Smooth muscle cell (in vitro differentiated cells): ENCODE results near the gene ARHGEF11. TPM values are rescaled to one million over a fixed set of nuclear protein-coding genes. Genes with fewer than 3 reads are reported as not detected.

Source experiments
- DNase-seq: peaks from one replicate; lab custom pipeline; 2025; ENCODE audit not compliant: unreplicated experiment; lab: John Stamatoyannopoulos, UW
- H2AFZ ChIP-seq: fragments of 200-600 bp; sonication (generic); 2 replicates; pipeline ENCODE4 v1.6.0; 2016; ENCODE audit warnings: antibody characterized with exemption, low read depth, mild to moderate bottlenecking
- H3F3A ChIP-seq: fragments of 200-600 bp; sonication (generic); 2 replicates; pipeline ENCODE4 v1.6.0; 2017; ENCODE audit warnings: antibody characterized with exemption, low read depth
- H3K27ac ChIP-seq: fragments of 200-600 bp; sonication (generic); 2 replicates; pipeline ENCODE4 v1.5.1; 2016; ENCODE audit warnings: low read depth, mild to moderate bottlenecking
- H3K27me3 ChIP-seq: fragments of 200-600 bp; sonication (generic); 2 replicates; pipeline ENCODE4 v1.6.1; 2016; ENCODE audit warnings: low read depth, mild to moderate bottlenecking
- H3K36me3 ChIP-seq: fragments of 200-600 bp; sonication (generic); 2 replicates; pipeline ENCODE4 v1.5.1; 2016; ENCODE audit warnings: low read depth
- H3K4me1 ChIP-seq: fragments of 200-600 bp; sonication (generic); 2 replicates; pipeline ENCODE4 v1.5.1; 2016; ENCODE audit warnings: low read depth
- H3K4me2 ChIP-seq: fragments of 200-600 bp; sonication (generic); 2 replicates; pipeline ENCODE4 v1.6.0; 2016; ENCODE audit warnings: mild to moderate bottlenecking
- H3K4me3 ChIP-seq: fragments of 200-600 bp; sonication (generic); 2 replicates; pipeline ENCODE4 v1.5.1; 2016; ENCODE audit warnings: mild to moderate bottlenecking
- H3K79me2 ChIP-seq: fragments of 200-600 bp; sonication (generic); 2 replicates; pipeline ENCODE4 v1.6.0; 2016; ENCODE audit warnings: low read depth, mild to moderate bottlenecking
- H3K9ac ChIP-seq: fragments of 200-600 bp; sonication (generic); 2 replicates; pipeline ENCODE4 v1.6.0; 2016; ENCODE audit warnings: low read depth
- H3K9me3 ChIP-seq: fragments of 200-600 bp; sonication (generic); replicated peaks from 2 replicates; pipeline ENCODE4 v1.5.1; 2016; ENCODE audit warnings: low read depth
- H4K20me1 ChIP-seq: fragments of 200-600 bp; sonication (generic); 2 replicates; pipeline ENCODE4 v1.6.0; 2016; ENCODE audit warnings: low read depth
- CTCF ChIP-seq: fragments of 200-600 bp; sonication (generic); IDR thresholded peaks from 2 replicates; pipeline ENCODE4 v1.5.1; 2017; ENCODE audit warnings: borderline replicate concordance, mild to moderate bottlenecking, antibody characterized with exemption; ENCODE audit not compliant: insufficient read depth, poor library complexity, severe bottlenecking
- WGBS: methylation state at CpG from one replicate; pipeline ENCODE4 v1.1.7; 2016; ENCODE audit warnings: low lambda C conversion rate; 5-methylcytosine and 5-hydroxymethylcytosine counted together
- polyA plus RNA-seq: library from polyadenylated mRNA; unstranded; fragments of >200 nt; fragmentation: Nextera tagmentation; extraction: Ambion mirVana; gene quantifications from 2 replicates; pipeline ENCODE4 v1.2.1, GENCODE V29; 2016
- total RNA-seq: library from RNA; depleted of rRNA; stranded (reverse); fragments of >200 nt; gene quantifications from 2 replicates; pipeline ENCODE4 v1.2.3, GENCODE V29; 2014

Gene ARHGEF11
- total and polyA plus RNA-seq, 2 experiments from 2014 or later: 15.1 to 20.1 TPM

- Histone ChIP-seq H3K9me3 (no peaks in the 10 kb centered on the region), H3K27ac (no peak overlapping the region), H3K4me3 (no peak overlapping the region), H3K4me1 (no peaks in the 10 kb centered on the region), H3F3A (no peaks in the 10 kb centered on the region), H3K79me2 (no peaks in the 10 kb centered on the region), H2AFZ (no peak overlapping the region), H4K20me1 (no peaks in the 10 kb centered on the region), H3K36me3 (no peaks in the 10 kb centered on the region), H3K27me3 (no peaks in the 10 kb centered on the region), H3K4me2 (no peak overlapping the region), H3K9ac (no peak overlapping the region)
- no peak for TF ChIP-seq CTCF
- no peak for DNase-seq
- 88% methylated on average over 2 of the region's 2 CpGs for WGBS
These were observed 92.0 kb downstream of the ARHGEF11 start for GRCh38 chr1:156953571-156953970.

- DNase-seq: no peak
- no peak for TF ChIP-seq CTCF
- Histone ChIP-seq H3K4me2 (no peak overlapping the region), H3K4me1 (no peaks in the 10 kb centered on the region), H3F3A (no peaks in the 10 kb centered on the region), H3K4me3 (no peak overlapping the region), H3K9ac (no peak overlapping the region), H3K79me2 (no peaks in the 10 kb centered on the region), H3K36me3 (no peaks in the 10 kb centered on the region), H2AFZ (no peak overlapping the region), H3K27ac (no peak overlapping the region), H4K20me1 (no peaks in the 10 kb centered on the region), H3K27me3 (no peaks in the 10 kb centered on the region), H3K9me3 (no peaks in the 10 kb centered on the region)
- 99% methylated on average over 5 of the region's 5 CpGs for WGBS
These were observed 94.2 kb downstream of the ARHGEF11 start for GRCh38 chr1:156951371-156951770.

GRCh38 chr1:156949127-156949526 is 96.4 kb downstream of the ARHGEF11 start:
- TF ChIP-seq CTCF: no peak
- H3K4me3 ChIP-seq: no peak overlapping the region

GRCh38 chr1:156948708-156949107 is 96.8 kb downstream of the ARHGEF11 start:
- Histone ChIP-seq H4K20me1 (no peaks in the 10 kb centered on the region), H3K79me2 (no peaks in the 10 kb centered on the region), H3K4me1 (no peaks in the 10 kb centered on the region), H3K27ac (no peak overlapping the region), H3K36me3 (no peaks in the 10 kb centered on the region), H3K9ac (no peak overlapping the region), H3K9me3 (no peaks in the 10 kb centered on the region), H2AFZ (no peak overlapping the region), H3F3A (no peaks in the 10 kb centered on the region), H3K27me3 (no peaks in the 10 kb centered on the region), H3K4me2 (no peak overlapping the region), H3K4me3 (no peak overlapping the region)
- WGBS: 53% methylated on average over 4 of the region's 4 CpGs
- no peak for TF ChIP-seq CTCF
- no peak for DNase-seq

More at GRCh38 chr1:156949127-156949526, 96.4 kb downstream of the ARHGEF11 start:
- no peak overlapping the region for H3K9ac ChIP-seq
- H3F3A ChIP-seq: no peaks in the 10 kb centered on the region
- no peaks in the 10 kb centered on the region for H3K4me1 ChIP-seq
- no peaks in the 10 kb centered on the region for H3K79me2 ChIP-seq
- no peaks in the 10 kb centered on the region for H3K36me3 ChIP-seq
- no peak overlapping the region for H2AFZ ChIP-seq
- H3K4me2 ChIP-seq: no peak overlapping the region
- no peaks in the 10 kb centered on the region for H3K27me3 ChIP-seq
- no peaks in the 10 kb centered on the region for H4K20me1 ChIP-seq
- WGBS: 58% methylated on average over 5 of the region's 5 CpGs
- no peaks in the 10 kb centered on the region for H3K9me3 ChIP-seq
- DNase-seq: no peak
- no peak overlapping the region for H3K27ac ChIP-seq
